HG03064 (cell line): ENCODE data around the gene ASCC1.

Experiments
- ATAC-seq: cut with Tn5 transposase; IDR thresholded peaks from one replicate; pipeline ENCODE4 v1.9.1; 2021; ENCODE audit warnings: low read depth; ENCODE audit not compliant: unreplicated experiment

The ASCC1 gene

DNA sequence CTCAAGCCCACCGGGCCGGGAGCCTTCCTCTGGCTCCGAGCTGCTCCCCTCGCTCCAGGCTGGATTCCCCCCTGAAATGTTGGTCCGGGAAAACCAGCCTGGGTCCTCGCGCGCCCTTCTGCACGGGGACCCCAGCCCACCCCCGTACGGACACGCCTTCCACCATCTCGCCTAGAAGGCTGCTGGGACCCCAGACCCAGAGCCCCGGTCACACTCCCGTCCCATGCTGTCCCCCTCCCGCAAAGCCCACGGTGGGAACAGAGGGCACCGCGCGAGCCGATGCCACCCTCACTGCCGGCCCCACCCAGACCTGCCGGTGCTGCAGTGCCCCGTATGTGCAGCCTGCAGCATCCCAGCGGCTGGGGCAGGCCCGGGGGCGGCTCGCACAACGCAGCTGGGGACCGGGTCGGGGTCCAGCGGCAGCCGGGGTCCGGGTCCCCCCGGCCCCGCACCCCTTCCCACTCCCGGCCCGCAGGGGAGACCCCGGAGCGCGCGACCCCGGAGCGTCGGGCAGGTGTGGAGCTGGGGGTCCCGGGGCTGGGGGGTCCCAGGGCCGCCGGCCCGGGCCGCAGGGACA is 128.6 kb downstream of the ASCC1 start:
- ATAC-seq = no peak

GRCh38 chr10:72086466-72087391 is 129.3 kb downstream of the ASCC1 start:
- ATAC-seq = no peak

DNA sequence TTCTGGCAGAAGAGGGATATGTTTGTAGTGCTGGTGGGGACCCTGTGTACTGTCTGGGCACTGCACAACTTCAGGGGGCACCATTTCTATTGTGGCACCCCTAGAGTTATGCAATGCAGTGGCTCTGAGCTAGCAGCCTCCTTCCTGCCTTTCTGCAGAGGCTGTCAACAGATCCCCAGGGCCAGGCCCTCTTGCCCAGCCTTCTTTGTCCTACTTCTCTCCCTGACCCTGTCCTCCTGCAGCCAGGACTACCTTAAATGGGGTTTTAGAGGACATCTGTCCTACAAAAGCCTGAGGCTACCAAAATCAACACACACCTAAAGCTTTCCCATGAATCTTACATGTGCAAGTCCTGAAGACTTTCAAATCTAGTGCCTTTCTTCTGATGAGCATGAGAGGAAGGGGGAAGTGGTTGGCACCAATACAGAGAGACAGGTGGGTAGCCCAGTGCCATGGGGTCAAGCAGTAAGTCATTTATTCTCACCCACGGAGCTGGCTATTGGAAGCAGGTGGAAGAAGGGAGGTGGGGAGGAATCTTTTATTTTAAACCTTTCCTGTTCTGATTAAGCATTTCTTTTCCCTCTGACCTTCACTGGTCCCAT is 130.1 kb downstream of the ASCC1 start:
- ATAC-seq = no peak

GRCh38 chr10:72085166-72085565 is 130.9 kb downstream of the ASCC1 start:
- no peak for ATAC-seq

- ATAC-seq = no peak
Measured at GRCh38 chr10:72083790-72084459, 132.2 kb downstream of the ASCC1 start.

GRCh38 chr10:72082856-72083789 is 133.0 kb downstream of the ASCC1 start:
- no peak for ATAC-seq

DNA sequence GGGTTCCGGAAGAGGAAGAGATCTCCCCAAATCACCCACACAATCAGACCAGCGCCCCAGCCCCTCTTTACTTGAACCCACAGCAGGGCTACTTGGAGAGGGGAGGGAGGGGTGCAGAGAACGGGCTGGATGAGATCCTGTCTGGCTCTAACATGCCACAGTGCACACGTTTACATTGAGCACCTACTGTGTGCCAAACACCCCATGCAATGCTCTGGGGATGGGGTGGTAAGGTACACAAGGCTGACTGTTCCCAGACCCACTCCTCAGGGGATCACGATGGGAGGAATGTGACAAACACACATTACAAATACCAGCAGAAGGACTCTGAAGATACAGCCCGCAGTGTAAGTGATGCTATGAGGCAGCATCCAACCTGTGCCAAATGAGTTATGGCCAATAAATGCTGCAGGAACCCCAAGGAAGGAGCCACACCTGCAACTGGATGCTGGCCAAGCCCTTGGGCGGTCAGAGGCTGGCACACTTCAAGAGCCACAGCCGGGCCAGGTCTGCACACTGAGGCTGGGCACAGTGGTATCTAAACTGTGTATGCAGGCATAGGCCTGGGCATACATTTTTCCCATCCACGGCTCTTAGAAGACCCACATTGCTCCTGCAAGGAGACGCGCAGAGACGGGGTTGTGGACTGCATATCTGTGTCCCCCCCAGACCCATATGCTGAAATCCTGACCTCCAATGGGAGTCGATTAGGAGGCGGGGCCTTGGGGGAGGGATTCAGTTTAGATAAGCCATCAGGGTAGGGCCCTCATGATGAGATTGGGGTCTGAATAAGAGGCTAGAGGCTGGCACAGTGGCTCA is 134.1 kb downstream of the ASCC1 start:
- no peak for ATAC-seq

DNA sequence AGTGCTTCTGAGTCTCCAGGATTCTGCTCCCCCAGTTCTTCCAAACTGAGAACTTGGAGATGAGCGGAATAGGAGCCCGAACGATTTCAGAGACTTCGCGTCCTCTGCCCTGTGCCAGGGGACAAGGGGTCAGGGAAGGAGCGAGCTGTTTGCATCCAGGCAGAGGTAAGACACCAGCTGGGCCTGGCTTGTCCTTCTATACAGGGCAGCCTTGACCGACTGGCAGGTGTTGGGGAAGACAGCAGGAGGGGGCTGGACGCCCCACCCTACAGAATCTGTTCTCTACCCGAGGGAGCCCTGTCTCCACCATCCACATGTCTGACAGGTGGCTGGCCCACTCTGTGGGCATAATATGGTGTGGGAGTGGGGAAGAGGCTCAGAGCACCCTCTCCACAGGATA is 134.9 kb downstream of the ASCC1 start:
- ATAC-seq = no peak

DNA sequence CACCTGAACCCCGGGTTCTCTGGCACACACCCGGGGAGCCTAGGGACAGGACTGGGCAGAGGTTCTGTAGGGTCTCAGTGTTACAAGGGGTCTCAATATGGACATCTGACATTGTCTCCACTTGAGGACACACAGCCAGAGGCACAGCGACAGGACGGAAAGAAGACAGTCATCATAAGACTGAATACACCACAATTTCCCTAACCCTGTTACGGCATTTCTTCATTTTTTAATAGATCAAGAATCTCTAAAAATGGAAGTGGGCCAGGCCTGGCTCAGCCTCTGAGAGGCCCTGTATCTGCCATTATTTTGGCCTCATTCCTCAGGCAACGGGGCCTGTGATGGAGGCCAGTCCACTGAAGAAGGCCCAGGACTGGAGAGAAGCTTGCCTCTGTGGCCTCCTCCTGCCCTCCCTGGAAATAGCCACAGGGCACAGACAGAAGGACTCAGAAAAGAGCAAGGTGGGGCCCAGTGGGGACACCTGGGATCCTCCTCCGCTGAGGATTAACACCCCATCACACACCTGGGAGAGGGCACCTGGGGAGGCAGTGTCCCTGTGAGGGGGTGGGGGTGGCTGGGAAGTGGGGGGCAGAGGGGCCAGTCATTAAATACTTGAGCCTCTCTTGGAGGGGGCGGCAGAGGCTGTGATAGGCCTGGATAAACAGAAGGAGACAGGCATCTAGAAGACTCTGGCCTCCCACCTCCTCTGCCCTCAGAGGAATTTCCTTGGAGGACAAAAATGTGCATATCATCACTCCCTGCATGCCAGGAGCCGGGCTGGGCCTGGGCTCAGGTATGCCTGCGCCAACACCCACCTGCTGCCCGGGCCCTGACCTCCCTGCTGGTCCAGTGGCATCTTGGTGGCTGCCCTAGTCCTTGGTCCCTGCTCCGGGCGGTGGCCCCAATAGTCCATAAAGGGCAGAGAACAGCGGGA is 135.8 kb downstream of the ASCC1 start:
- ATAC-seq = no peak

GRCh38 chr10:72079356-72079755 is 136.7 kb downstream of the ASCC1 start:
- no peak for ATAC-seq

DNA sequence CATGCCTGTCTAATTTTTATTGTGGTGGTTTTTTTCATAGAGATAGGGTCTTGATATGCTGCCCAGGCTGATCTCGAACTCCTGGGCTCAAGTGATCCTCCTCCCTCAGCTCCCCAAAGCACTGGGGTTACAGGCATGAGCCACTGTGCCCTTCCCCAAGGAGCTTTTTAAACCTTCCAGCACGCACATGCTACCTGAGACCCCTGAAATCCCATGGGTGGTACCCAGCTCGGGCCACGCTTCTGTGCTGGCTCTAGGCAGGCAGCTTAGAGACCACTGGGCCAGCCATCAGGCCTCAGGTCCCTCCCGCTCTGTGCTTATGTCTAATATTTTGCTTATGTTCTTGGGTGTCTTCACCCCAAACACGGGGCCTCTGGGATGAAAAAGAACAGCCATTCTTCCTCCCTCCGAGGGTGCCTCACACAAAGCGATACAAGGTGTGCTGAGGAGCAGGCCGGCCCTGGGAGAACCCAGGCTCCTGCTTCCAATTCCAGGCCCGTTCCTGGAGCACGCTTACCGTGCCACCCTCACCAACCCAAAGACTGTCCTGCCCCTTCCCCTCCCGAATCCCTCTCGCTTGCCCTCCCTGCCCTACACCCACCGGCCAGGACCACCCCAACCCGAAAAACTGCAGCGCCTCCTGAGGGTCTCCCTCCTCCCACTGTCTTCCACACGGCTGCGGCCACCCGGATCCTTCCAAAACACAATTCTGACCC is 138.6 kb downstream of the ASCC1 start:
- ATAC-seq = no peak

GRCh38 chr10:72076756-72077155 is 139.3 kb downstream of the ASCC1 start:
- ATAC-seq = no peak

DNA sequence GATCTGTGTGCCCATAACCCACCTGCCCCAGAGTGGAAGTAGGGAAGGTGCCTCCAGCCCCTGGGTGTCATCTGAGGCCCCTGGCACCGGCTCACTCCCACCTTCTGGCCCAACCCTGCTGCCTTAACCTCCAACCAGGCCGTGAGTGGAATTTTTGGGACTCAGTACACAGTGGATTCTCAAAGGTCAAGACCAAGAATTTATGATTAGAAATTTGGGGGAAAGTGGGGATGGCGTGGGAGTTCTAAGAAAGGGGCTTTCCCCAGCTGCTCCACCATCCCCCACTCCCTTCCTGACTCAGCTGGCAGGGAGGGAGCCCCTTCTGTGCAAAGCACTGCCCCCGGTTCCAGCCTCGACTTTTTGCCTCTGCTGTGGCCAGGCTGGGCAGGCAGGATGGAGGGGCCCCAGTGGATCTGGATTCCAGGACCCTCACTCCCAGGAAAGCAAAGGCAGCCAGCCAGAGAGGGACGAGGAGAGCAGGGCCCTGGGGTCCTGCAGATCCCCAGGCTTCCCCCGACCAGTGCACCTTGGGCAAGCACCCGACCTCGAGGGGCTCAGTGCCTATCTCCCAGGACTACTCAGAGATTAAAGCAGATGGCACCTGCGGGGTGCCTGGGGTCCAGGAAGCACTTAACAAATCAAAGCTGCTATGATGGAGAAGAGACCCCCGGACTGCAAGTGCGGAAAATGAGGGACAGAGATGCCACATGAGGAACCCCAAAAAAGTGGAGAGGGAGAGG is 140.5 kb downstream of the ASCC1 start:
- ATAC-seq = no peak

- no peak for ATAC-seq
Measured at GRCh38 chr10:72074574-72075375, 141.3 kb downstream of the ASCC1 start.

DNA sequence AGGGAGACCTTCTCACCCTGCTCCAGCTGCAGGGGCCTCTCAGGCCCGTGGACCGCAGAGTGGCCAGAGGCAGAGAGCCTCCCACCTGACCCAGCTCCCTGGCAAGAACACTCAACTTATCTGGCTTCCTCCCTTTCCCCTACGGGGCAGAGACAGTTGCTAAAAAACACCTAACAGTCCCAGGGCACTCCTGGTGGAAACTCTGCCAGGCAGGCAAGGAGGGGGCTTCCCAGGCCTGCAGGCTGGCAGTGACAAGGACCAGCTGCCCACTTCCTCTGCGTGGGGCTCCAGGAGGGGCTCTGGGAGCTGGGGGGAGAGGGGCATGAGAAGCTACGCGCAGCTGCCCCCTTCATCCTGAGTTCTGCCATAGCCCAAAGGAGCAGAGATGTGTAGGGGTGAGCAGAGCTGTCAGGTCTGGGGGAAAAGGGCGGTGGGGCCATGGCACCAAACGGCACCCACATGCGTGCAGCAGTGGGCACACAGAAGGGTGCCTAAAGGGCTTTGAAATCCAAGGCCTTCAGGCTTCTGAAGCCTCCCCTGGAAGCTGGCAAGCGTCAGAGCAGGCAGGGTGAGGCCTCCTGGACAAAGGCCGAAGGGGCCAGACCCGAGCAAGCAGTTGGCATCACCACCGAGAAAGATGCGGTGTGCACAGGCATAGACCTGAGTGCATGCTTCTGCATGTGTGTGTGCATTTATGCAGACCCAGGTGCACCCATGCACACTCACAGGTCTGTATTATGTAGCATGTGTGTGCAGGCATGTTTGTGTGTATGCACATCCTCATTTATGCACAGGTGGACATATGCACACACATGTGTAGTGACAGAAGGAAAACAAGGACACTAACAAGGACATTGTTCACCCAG is 142.1 kb downstream of the ASCC1 start:
- ATAC-seq = no peak
